GM12872 (cell line): ENCODE data around the gene GRIA3.

Experiments
- CTCF ChIP-seq: IDR thresholded peaks from 3 replicates; pipeline ENCODE4 v1.5.1; 2011; ENCODE audit warnings: low read depth, mild to moderate bottlenecking, low read length, moderate library complexity; ENCODE audit not compliant: insufficient read depth

Gene GRIA3

GRCh38 chrX:123340696-123341095 lies 156.6 kb downstream of the GRIA3 start:
- TF ChIP-seq CTCF, result no peak

- TF ChIP-seq CTCF, result no peak
Measured at GRCh38 chrX:123348468-123348867, 164.4 kb downstream of the GRIA3 start.

DNA sequence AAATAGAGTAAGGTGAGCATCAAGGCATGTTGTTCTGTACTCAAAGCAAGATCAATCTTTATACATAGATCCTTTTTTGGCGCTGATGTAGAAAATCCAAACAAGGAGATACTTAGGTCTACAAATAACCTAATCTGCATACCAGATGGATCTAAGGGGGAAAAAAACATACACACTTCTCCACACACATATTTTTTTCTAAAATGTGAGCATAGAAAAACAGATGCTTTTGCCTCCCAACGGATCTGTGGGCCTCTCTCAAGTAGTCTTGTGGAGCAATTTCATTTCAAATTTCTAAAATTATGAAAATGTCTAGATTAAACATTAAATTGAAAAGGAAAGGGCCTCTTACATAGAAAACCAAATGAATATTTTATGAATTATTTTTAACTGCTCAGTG lies 166.1 kb downstream of the GRIA3 start:
- no peak for TF ChIP-seq CTCF

DNA sequence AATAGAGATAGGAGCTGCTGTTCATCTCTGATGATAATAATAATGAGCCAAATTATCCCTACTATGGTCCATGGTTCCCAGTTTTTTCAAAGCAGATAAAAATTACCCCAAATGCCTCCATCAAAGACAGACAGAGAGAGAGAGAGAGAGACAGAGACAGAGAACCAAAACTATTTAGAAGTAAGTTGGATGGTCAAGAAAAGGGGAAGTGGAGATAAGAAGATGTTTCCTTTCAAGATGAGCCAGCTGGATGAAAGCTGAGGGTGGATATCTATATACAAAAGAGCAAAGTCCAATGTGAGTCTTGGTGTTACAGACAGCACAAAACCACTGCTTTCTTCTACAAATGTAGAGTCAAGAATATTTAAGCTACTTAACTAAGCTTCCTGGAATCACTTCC lies 173.9 kb downstream of the GRIA3 start:
- TF ChIP-seq CTCF, result no peak

DNA sequence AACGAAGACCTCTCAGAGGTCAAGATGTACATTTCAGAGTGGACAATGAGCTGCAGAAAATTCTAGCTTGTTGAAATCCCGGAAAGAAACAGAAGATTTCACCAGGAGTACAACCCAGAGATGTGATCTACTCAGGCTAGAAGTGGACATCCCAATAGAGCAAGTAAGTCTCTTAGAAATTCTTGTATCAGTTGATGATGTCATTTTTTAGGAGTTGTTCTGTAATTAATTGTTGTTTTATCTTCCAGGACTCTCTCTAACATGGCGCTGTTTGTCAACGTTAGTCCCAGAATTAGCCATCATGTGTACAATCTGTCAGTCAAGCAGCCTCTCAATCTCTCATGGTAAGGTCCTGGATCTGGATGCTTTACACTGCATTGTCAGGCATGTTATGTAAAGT lies 174.4 kb downstream of the GRIA3 start:
- no peak for TF ChIP-seq CTCF

DNA sequence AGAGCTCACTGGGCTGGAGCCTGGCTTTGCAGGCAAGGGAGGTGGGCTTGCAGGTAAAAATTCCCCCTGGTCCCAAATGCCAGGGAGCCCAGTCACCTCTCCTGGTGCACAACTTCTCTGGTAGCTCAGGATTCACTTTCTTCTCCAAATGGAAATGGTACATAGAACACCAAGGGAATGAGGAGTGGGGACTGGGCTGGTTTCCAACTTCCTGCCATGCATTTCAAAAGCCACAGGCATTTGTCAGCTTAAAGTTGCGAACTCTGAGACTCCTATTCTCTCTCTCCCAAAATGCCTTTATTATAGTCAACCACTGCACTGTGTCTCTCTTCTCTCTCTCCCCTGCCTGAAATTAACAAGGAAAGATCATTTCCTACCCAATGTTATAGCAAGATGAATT lies 177.3 kb downstream of the GRIA3 start:
- no peak for TF ChIP-seq CTCF

- no peak for TF ChIP-seq CTCF
Measured at GRCh38 chrX:123392921-123393320, 208.8 kb downstream of the GRIA3 start.

- TF ChIP-seq CTCF, result no peak
Measured at GRCh38 chrX:123399709-123400108, 215.6 kb downstream of the GRIA3 start.
